GM23338 (cell line): ENCODE measurements around the gene DLL1.

Experiments
- CREB1 ChIP-seq: fragments of 250-450 bp; sonication (Bioruptor Pico); IDR thresholded peaks from 2 replicates; pipeline ENCODE4 v1.5.0; 2020; ENCODE audit warnings: low read depth, mild to moderate bottlenecking, moderate library complexity
- EZH2 ChIP-seq: fragments of 200-600 bp; sonication (generic); IDR thresholded peaks from one replicate; pipeline ENCODE4 v1.8.0; 2017; ENCODE audit warnings: antibody characterized with exemption, mild to moderate bottlenecking, low read depth; ENCODE audit not compliant: unreplicated experiment
- EZH2phosphoT487 ChIP-seq: fragments of 200-600 bp; sonication (generic); IDR thresholded peaks from one replicate; pipeline ENCODE4 v1.8.1; 2018; ENCODE audit warnings: antibody characterized with exemption; ENCODE audit not compliant: unreplicated experiment
- JUNB ChIP-seq: IDR thresholded peaks from one replicate; pipeline ENCODE4 v1.6.1; 2016; ENCODE audit warnings: antibody characterized with exemption; ENCODE audit not compliant: unreplicated experiment
- POLR2AphosphoS5 ChIP-seq: IDR thresholded peaks from 2 replicates; pipeline ENCODE4 v1.6.1; 2016; ENCODE audit warnings: antibody characterized with exemption, low read depth
- REST ChIP-seq: IDR thresholded peaks from one replicate; pipeline ENCODE4 v1.6.1; 2018; ENCODE audit warnings: antibody characterized with exemption; ENCODE audit not compliant: unreplicated experiment
- ZNF462 ChIP-seq: fragments of 250-450 bp; sonication (Bioruptor Pico); IDR thresholded peaks from 2 replicates; pipeline ENCODE4 v1.5.0; 2020; ENCODE audit warnings: mild to moderate bottlenecking, moderate library complexity
- TF ChIP-seq, protein P1 (sequence below), 2 experiments: fragments of 200-600 bp in 1 of 2; sonication (generic) in 1 of 2; conservative IDR thresholded peaks; 2 replicates each; pipeline versions ENCODE4 v1.5.1 to v1.6.1; 2016 to 2017; ENCODE audit warnings: antibody characterized with exemption in 2 of 2, low read depth in 2 of 2, mild to moderate bottlenecking in 2 of 2, moderate library complexity in 1 of 2

DNA sequence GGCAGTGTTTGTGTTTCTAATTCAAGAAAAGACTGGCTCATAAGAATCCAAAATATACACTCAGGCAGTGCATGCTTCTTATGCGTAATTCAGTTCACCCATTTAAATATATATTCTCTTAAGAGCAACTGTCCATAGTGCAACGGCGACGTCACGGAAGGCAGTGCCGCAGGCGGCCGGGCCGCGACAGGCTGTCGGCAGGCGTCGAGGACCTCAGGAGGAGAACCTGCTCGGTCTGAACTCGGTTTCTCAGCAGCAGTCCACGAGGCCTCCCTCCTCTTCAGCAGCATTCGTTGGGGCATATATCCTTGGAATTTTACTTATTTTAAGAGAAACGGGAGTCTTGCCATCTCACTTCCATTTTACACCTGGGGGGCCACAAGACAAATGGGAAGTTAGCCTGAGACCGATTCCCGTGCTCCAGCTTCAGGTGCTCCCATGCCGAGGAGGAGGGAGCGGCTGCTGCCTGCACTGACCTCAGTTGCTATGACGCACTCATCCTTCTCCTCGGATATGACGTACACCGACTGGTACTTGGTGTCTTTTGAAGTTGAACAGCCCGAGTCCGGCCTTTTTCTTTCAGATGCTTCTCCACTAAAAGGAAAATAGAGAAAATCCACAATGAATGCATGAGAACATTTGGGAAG, 8.2 kb downstream of the DLL1 start:
- TF ChIP-seq, protein P1, sequence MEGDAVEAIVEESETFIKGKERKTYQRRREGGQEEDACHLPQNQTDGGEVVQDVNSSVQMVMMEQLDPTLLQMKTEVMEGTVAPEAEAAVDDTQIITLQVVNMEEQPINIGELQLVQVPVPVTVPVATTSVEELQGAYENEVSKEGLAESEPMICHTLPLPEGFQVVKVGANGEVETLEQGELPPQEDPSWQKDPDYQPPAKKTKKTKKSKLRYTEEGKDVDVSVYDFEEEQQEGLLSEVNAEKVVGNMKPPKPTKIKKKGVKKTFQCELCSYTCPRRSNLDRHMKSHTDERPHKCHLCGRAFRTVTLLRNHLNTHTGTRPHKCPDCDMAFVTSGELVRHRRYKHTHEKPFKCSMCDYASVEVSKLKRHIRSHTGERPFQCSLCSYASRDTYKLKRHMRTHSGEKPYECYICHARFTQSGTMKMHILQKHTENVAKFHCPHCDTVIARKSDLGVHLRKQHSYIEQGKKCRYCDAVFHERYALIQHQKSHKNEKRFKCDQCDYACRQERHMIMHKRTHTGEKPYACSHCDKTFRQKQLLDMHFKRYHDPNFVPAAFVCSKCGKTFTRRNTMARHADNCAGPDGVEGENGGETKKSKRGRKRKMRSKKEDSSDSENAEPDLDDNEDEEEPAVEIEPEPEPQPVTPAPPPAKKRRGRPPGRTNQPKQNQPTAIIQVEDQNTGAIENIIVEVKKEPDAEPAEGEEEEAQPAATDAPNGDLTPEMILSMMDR (conservative IDR thresholded peaks at IDR 0.05; ENCODE audit: low read depth in 2 of 2) = no peak
- TF ChIP-seq EZH2phosphoT487 (no peak), REST (no peak), EZH2 (no peak), CREB1 (CRISPR knock-in tag) (no peak), POLR2AphosphoS5 (no peak), JUNB (no peak), ZNF462 (no peak)
